HepG2 (cell line): ENCODE data around the gene TRIM10. TPM values are rescaled to one million over a fixed set of nuclear protein-coding genes. Genes with fewer than 3 reads are reported as not detected.

Experiments
- ARNT2 ChIP-seq: sonication (generic); formaldehyde crosslinking; IDR thresholded peaks from 2 replicates; pipeline ENCODE4 v1.8.0; 2022; ENCODE audit warnings: mild to moderate bottlenecking, low read depth, missing genetic modification reagents, moderate library complexity
- FOXC1 ChIP-seq: sonication (generic); formaldehyde crosslinking; IDR thresholded peaks from 2 replicates; pipeline ENCODE4 v1.8.0; 2022; ENCODE audit warnings: mild to moderate bottlenecking, missing genetic modification reagents, borderline replicate concordance
- GATAD1 ChIP-seq: IDR thresholded peaks from 2 replicates; pipeline ENCODE4 v1.6.1; 2016; ENCODE audit warnings: missing genetic modification reagents, missing compliant biosample characterization
- GMEB2 ChIP-seq: IDR thresholded peaks from 2 replicates; pipeline ENCODE4 v1.6.1; 2016; ENCODE audit warnings: missing biosample characterization, missing genetic modification reagents, low read depth
- HCFC1 ChIP-seq: fragments of 150-350 bp; IDR thresholded peaks from 2 replicates; pipeline ENCODE4 v1.6.1; 2014; ENCODE audit warnings: low read depth, low read length
- HIVEP1 ChIP-seq: sonication (generic); formaldehyde crosslinking; IDR thresholded peaks from 2 replicates; pipeline ENCODE4 v1.4.0; 2020; ENCODE audit warnings: mild to moderate bottlenecking, missing genetic modification reagents
- ISX ChIP-seq: sonication (generic); formaldehyde crosslinking; conservative IDR thresholded peaks from 2 replicates; pipeline ENCODE4 v1.5.0; 2020; ENCODE audit warnings: missing genetic modification reagents
- KDM6A ChIP-seq: IDR thresholded peaks from 2 replicates; pipeline ENCODE4 v1.6.1; 2016; ENCODE audit warnings: low read depth
- KLF9 ChIP-seq: IDR thresholded peaks from 2 replicates; pipeline ENCODE4 v1.6.1; 2016; ENCODE audit warnings: low read depth
- NR0B2 ChIP-seq: sonication (generic); formaldehyde crosslinking; IDR thresholded peaks from 2 replicates; pipeline ENCODE4 v1.4.0; 2020; ENCODE audit warnings: mild to moderate bottlenecking, missing genetic modification reagents
- PAX8 ChIP-seq: sonication (generic); formaldehyde crosslinking; IDR thresholded peaks from 2 replicates; pipeline ENCODE4 v1.8.0; 2022; ENCODE audit warnings: mild to moderate bottlenecking, missing genetic modification reagents, borderline replicate concordance
- SIN3A ChIP-seq: IDR thresholded peaks from 2 replicates; pipeline ENCODE4 v1.6.1; 2011; ENCODE audit warnings: low read depth, mild to moderate bottlenecking, control low read depth, low read length, borderline replicate concordance
- SMYD3 ChIP-seq: sonication (generic); formaldehyde crosslinking; IDR thresholded peaks from 2 replicates; pipeline ENCODE4 v1.8.1; 2023; ENCODE audit warnings: mild to moderate bottlenecking, missing genetic modification reagents
- SRSF4 ChIP-seq: fragments of 200-400 bp; formaldehyde crosslinking; IDR thresholded peaks from one replicate; pipeline ENCODE4 v1.6.1; 2018; ENCODE audit warnings: mild to moderate bottlenecking, low read depth, low read length, moderate library complexity; ENCODE audit not compliant: poor library complexity, severe bottlenecking
- TSC22D2 ChIP-seq: sonication (generic); formaldehyde crosslinking; IDR thresholded peaks from 2 replicates; pipeline ENCODE4 v1.5.1; 2020; ENCODE audit warnings: missing genetic modification reagents, mild to moderate bottlenecking, borderline replicate concordance
- ZFP36L1 ChIP-seq: sonication (generic); formaldehyde crosslinking; IDR thresholded peaks from 2 replicates; pipeline ENCODE4 v1.8.0; 2022; ENCODE audit warnings: mild to moderate bottlenecking, missing genetic modification reagents, moderate library complexity
- ZNF143 ChIP-seq: sonication (generic); formaldehyde crosslinking; IDR thresholded peaks from 2 replicates; pipeline ENCODE4 v1.4.0; 2020; ENCODE audit warnings: missing genetic modification reagents
- ZNF180 ChIP-seq: sonication (generic); formaldehyde crosslinking; IDR thresholded peaks from 2 replicates; pipeline ENCODE4 v1.4.0; 2020; ENCODE audit warnings: low read depth, missing genetic modification reagents, borderline replicate concordance
- ZNF263 ChIP-seq: sonication (generic); formaldehyde crosslinking; IDR thresholded peaks from 2 replicates; pipeline ENCODE4 v1.4.0; 2020; ENCODE audit warnings: missing genetic modification reagents
- ZNF572 ChIP-seq: sonication (generic); formaldehyde crosslinking; IDR thresholded peaks from 2 replicates; pipeline ENCODE4 v1.5.1; 2020; ENCODE audit warnings: mild to moderate bottlenecking, missing genetic modification reagents
- ZNF605 ChIP-seq: sonication (generic); formaldehyde crosslinking; IDR thresholded peaks from 2 replicates; pipeline ENCODE4 v1.8.0; 2022; ENCODE audit warnings: mild to moderate bottlenecking, missing genetic modification reagents
- ZNF709 ChIP-seq: sonication (generic); formaldehyde crosslinking; IDR thresholded peaks from 2 replicates; pipeline ENCODE4 v1.5.0; 2020; ENCODE audit warnings: mild to moderate bottlenecking, missing genetic modification reagents
- ZNF720 ChIP-seq: sonication (generic); formaldehyde crosslinking; IDR thresholded peaks from 2 replicates; pipeline ENCODE4 v1.4.0; 2020; ENCODE audit warnings: missing genetic modification reagents
- ZNF816 ChIP-seq: sonication (generic); formaldehyde crosslinking; IDR thresholded peaks from 2 replicates; pipeline ENCODE4 v1.8.0; 2022; ENCODE audit warnings: missing genetic modification reagents, mild to moderate bottlenecking, borderline replicate concordance
- ZSCAN22 ChIP-seq: sonication (generic); formaldehyde crosslinking; IDR thresholded peaks from 2 replicates; pipeline ENCODE4 v1.4.0; 2020; ENCODE audit warnings: mild to moderate bottlenecking, missing genetic modification reagents
- polyA plus RNA-seq, 8 experiments: library from polyadenylated mRNA; depleted of rRNA in 3 of 8; stranded (reverse) in 7 of 8; unstranded in 1 of 8; fragments of >200 nt; fragmentation: Illumina TruSeq in 4 of 8; extraction: Trizol in 4 of 8; gene quantifications; 2 replicates each; pipeline versions ENCODE4 v1.2.1 to v1.2.3, GENCODE V29; 2011 to 2016; ENCODE audit warnings: low read depth in 4 of 8, missing spikeins in 1 of 8, mixed read lengths in 1 of 8; ENCODE audit not compliant: insufficient read depth in 1 of 8
- total RNA-seq, 5 experiments: library from RNA; depleted of rRNA; stranded (reverse); fragments of >200 nt; fragmentation: Illumina TruSeq; extraction: Trizol; gene quantifications; 2 replicates each; pipeline ENCODE4 v1.2.3, GENCODE V29; 2016; ENCODE audit warnings: low read depth in 1 of 5
- TF ChIP-seq, protein P1 (sequence below): sonication (generic); formaldehyde crosslinking; IDR thresholded peaks from 2 replicates; pipeline ENCODE4 v1.4.0; 2020; ENCODE audit warnings: mild to moderate bottlenecking, missing genetic modification reagents

The TRIM10 gene
- total and polyA plus RNA-seq, 2 of the 13 experiments (the other 11 are each of a cell fraction or from before 2014, with no cell fraction given) = 4.1 to 6.8 TPM

DNA sequence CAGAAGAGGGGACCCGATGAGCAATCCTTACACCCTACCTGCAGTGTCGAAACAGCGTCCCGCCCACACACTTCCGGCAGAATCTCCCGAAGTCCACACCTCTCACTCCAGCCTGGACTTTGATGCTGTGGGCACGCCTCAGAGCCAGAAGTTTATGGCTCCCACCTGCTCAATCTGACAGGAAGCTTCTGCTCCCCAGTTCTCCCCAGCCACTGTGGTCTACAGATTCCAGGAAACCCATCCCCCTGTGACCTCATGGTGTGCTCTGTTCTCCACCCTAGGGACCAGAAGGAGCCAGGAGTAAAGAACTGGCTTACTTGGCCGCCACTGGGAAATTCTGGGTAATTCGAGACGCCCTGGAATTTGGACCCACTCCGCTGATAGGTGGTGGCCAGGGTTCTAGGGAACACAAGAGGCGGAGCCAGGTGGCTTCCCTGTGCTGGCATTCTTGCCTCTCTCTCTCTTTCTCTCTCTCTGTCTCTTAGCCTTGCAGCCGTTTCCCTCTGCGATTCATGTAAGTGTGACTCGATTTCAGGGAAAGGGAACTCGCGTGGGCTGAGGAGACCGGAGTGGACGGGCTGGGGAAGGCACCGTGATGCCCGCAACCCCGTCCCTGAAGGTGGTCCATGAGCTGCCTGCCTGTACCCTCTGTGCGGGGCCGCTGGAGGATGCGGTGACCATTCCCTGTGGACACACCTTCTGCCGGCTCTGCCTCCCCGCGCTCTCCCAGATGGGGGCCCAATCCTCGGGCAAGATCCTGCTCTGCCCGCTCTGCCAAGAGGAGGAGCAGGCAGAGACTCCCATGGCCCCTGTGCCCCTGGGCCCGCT lies 2.3 kb upstream of the TRIM10 start, which contains the start of gene TRIM15 (continued):
- TF ChIP-seq ZNF720 (peak; percentile 13; the same call in 1 of the 2 replicates), NR0B2 (peak; percentile 22; the same call in 1 of the 2 replicates), HIVEP1 (CRISPR knock-in tag) (no peak; the same call in 1 of the 2 replicates), GMEB2 (no peak), SRSF4 (no peak), SMYD3 (CRISPR knock-in tag) (peak; percentile 88; the same call in 1 of the 2 replicates), ZNF816 (CRISPR knock-in tag) (peak; percentile 26; the same call in 1 of the 2 replicates), ZNF180 (no peak), KDM6A (CRISPR knock-in tag) (peak; percentile 75), SIN3A (peak; percentile 50; the same call in 1 of the 2 replicates), FOXC1 (CRISPR knock-in tag) (peak; percentile 82), ISX (CRISPR knock-in tag) (peak; percentile 69; the same call in 1 of the 2 replicates), ZNF605 (peak; percentile 60), TSC22D2 (CRISPR knock-in tag) (no peak; the same call in none of the 2 replicates), ARNT2 (no peak), ZNF709 (CRISPR knock-in tag) (peak; percentile 83; the same call in 1 of the 2 replicates), ZNF263 (no peak), HCFC1 (no peak), ZNF143 (CRISPR knock-in tag) (peak; percentile 40; the same call in 1 of the 2 replicates), GATAD1 (CRISPR knock-in tag) (peak; percentile 70), ZSCAN22 (CRISPR knock-in tag) (peak; percentile 46; the same call in 1 of the 2 replicates), PAX8 (CRISPR knock-in tag) (peak; percentile 88), ZNF572 (peak; percentile 41; the same call in 1 of the 2 replicates), ZFP36L1 (CRISPR knock-in tag) (peak; percentile 75; the same call in 1 of the 2 replicates), KLF9 (no peak)
- TF ChIP-seq, protein P1, sequence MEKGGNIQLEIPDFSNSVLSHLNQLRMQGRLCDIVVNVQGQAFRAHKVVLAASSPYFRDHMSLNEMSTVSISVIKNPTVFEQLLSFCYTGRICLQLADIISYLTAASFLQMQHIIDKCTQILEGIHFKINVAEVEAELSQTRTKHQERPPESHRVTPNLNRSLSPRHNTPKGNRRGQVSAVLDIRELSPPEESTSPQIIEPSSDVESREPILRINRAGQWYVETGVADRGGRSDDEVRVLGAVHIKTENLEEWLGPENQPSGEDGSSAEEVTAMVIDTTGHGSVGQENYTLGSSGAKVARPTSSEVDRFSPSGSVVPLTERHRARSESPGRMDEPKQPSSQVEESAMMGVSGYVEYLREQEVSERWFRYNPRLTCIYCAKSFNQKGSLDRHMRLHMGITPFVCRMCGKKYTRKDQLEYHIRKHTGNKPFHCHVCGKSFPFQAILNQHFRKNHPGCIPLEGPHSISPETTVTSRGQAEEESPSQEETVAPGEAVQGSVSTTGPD (CRISPR knock-in tag) = peak; percentile 26; the same call in 1 of the 2 replicates
